GM23248 (cell line): ENCODE measurements around the gene CMIP. TPM values are rescaled to one million over a fixed set of nuclear protein-coding genes. Genes with fewer than 3 reads are reported as not detected.
"Not testable (repeated sequence)": the region's sequence is repeated elsewhere in the genome, so short reads cannot be mapped to it uniquely, and the experiment has no call there.

Experiments used
- DNase-seq: peaks from one replicate; pipeline ENCODE4 v3.0.0-alpha.2; 2015
- H2AFZ ChIP-seq: fragments of 200-600 bp; sonication (generic); 2 replicates; pipeline ENCODE4 v1.6.1; 2016; ENCODE audit warnings: antibody characterized with exemption
- H3F3A ChIP-seq: fragments of 200-600 bp; sonication (generic); 2 replicates; pipeline ENCODE4 v1.6.1; 2016; ENCODE audit warnings: mild to moderate bottlenecking, antibody characterized with exemption, mixed run types; ENCODE audit not compliant: insufficient read depth
- H3K27ac ChIP-seq: fragments of 200-600 bp; sonication (generic); 2 replicates; pipeline ENCODE4 v1.5.1; 2016; ENCODE audit warnings: mild to moderate bottlenecking
- H3K27me3 ChIP-seq: fragments of 200-600 bp; sonication (generic); replicated peaks from 2 replicates; pipeline ENCODE4 v1.6.1; 2016; ENCODE audit warnings: mild to moderate bottlenecking; ENCODE audit not compliant: insufficient read depth
- H3K36me3 ChIP-seq: fragments of 200-600 bp; sonication (generic); 2 replicates; pipeline ENCODE4 v1.6.1; 2016; ENCODE audit warnings: low read depth, mild to moderate bottlenecking
- H3K4me1 ChIP-seq: fragments of 200-600 bp; sonication (generic); 2 replicates; pipeline ENCODE4 v1.6.1; 2016; ENCODE audit warnings: mild to moderate bottlenecking; ENCODE audit not compliant: insufficient read depth
- H3K4me2 ChIP-seq: fragments of 200-600 bp; sonication (generic); one replicate; pipeline ENCODE4 v1.6.1; 2016; ENCODE audit warnings: mild to moderate bottlenecking; ENCODE audit not compliant: unreplicated experiment
- H3K4me3 ChIP-seq: fragments of 200-600 bp; sonication (generic); 2 replicates; pipeline ENCODE4 v1.5.1; 2016; ENCODE audit warnings: mild to moderate bottlenecking
- H3K79me2 ChIP-seq: fragments of 200-600 bp; sonication (generic); 2 replicates; pipeline ENCODE4 v1.6.1; 2016; ENCODE audit warnings: mild to moderate bottlenecking; ENCODE audit not compliant: insufficient read depth
- H3K9ac ChIP-seq: fragments of 200-600 bp; sonication (generic); 2 replicates; pipeline ENCODE4 v1.6.1; 2016; ENCODE audit warnings: mild to moderate bottlenecking
- H3K9me2 ChIP-seq: fragments of 200-600 bp; sonication (generic); 2 replicates; pipeline ENCODE4 v1.6.1; 2016; ENCODE audit warnings: mixed run types, mild to moderate bottlenecking, moderate library complexity; ENCODE audit not compliant: insufficient read depth
- H3K9me3 ChIP-seq: fragments of 200-600 bp; sonication (generic); one replicate; pipeline ENCODE4 v1.6.1; 2017; ENCODE audit warnings: low read depth
- H4K20me1 ChIP-seq: fragments of 200-600 bp; sonication (generic); 2 replicates; pipeline ENCODE4 v1.6.0; 2016; ENCODE audit not compliant: insufficient read depth
- EZH2 ChIP-seq: fragments of 200-600 bp; sonication (generic); IDR thresholded peaks from 2 replicates; pipeline ENCODE4 v1.6.1; 2018; ENCODE audit warnings: antibody characterized with exemption, mild to moderate bottlenecking; ENCODE audit not compliant: insufficient read depth, poor library complexity, severe bottlenecking
- EZH2phosphoT487 ChIP-seq: fragments of 200-600 bp; sonication (generic); IDR thresholded peaks from 2 replicates; pipeline ENCODE4 v1.6.1; 2018; ENCODE audit warnings: antibody characterized with exemption, moderate library complexity, mild to moderate bottlenecking, low read depth; ENCODE audit not compliant: insufficient read depth
- WGBS, 2 experiments: methylation state at CpG; one replicate each; pipeline ENCODE4 v1.1.6; 2015 to 2017; ENCODE audit warnings: low lambda C conversion rate in 2 of 2, low coverage in 1 of 2; ENCODE audit errors: missing lambda C conversion rate in 2 of 2; 5-methylcytosine and 5-hydroxymethylcytosine counted together
- in situ Hi-C: fragments of 300-500 bp; cut with MboI; formaldehyde crosslinking; loops from 2 replicates; pipeline ENCODE4 v1.15.0; 2020
- polyA plus RNA-seq: library from polyadenylated mRNA; unstranded; fragments of >200 nt; fragmentation: Nextera tagmentation; extraction: Ambion mirVana; gene quantifications from 2 replicates; pipeline ENCODE4 v1.2.1, GENCODE V29; 2016
- total RNA-seq: library from RNA; depleted of rRNA; stranded (reverse); fragments of >200 nt; shearing (Covaris generic); gene quantifications from 2 replicates; pipeline ENCODE4 v1.2.3, GENCODE V29; 2014

The CMIP gene
- total and polyA plus RNA-seq, 2 experiments from 2014 or later, result 1.5 to 9.5 TPM

GRCh38 chr16:81523387-81524115, 78.9 kb downstream of the CMIP start:
- Histone ChIP-seq H2AFZ (no peak overlapping the region), H3K27ac (no peak overlapping the region), H3F3A (peaks cover 20% of the 10 kb centered on the region), H3K36me3 (no peaks in the 10 kb centered on the region), H3K4me1 (peaks cover 30% of the 10 kb centered on the region), H3K4me2 (peak overlapping the region; percentile 6), H3K9me2 (no peaks in the 10 kb centered on the region), H3K4me3 (no peak overlapping the region), H3K79me2 (peaks cover 89% of the 10 kb centered on the region), H3K9ac (no peak overlapping the region), H3K9me3 (no peaks in the 10 kb centered on the region), H3K27me3 (no peaks in the 10 kb centered on the region), H4K20me1 (no peaks in the 10 kb centered on the region; the same call in 1 of the 2 replicates)
- TF ChIP-seq EZH2, result no peak
- TF ChIP-seq EZH2phosphoT487, result no peak
- in situ Hi-C loops, result no loop called here
- DNase-seq, result peak; percentile 93
- WGBS, 2 experiments, result 49 to 50% methylated on average over 20 of the region's 20 CpGs

GRCh38 chr16:81524382-81524781, 79.8 kb downstream of the CMIP start:
- Histone ChIP-seq H3K9ac (no peak overlapping the region), H3F3A (peaks cover 20% of the 10 kb centered on the region), H3K4me3 (no peak overlapping the region), H3K9me3 (no peaks in the 10 kb centered on the region), H2AFZ (no peak overlapping the region), H3K4me2 (no peak overlapping the region), H3K4me1 (peaks cover 30% of the 10 kb centered on the region), H3K27ac (no peak overlapping the region), H4K20me1 (no peaks in the 10 kb centered on the region), H3K9me2 (no peaks in the 10 kb centered on the region), H3K36me3 (no peaks in the 10 kb centered on the region), H3K79me2 (peaks cover 90% of the 10 kb centered on the region), H3K27me3 (no peaks in the 10 kb centered on the region)
- no peak for DNase-seq
- WGBS, 2 experiments, result 84 to 87% methylated on average over 10 of the region's 10 CpGs
- in situ Hi-C loops, result no loop called here
- TF ChIP-seq EZH2 (no peak), EZH2phosphoT487 (no peak)

- WGBS, 2 experiments, result 97 to 100% methylated on average over 4 of the region's 4 CpGs
- not testable (repeated sequence) for H3K9me3 ChIP-seq
These were observed 80.3 kb downstream of the CMIP start for GRCh38 chr16:81524885-81525284.

GRCh38 chr16:81526199-81526598, 81.6 kb downstream of the CMIP start:
- peak overlapping the region; percentile 73 for H3K9ac ChIP-seq
- no peaks in the 10 kb centered on the region for H3K9me2 ChIP-seq
- no peaks in the 10 kb centered on the region for H4K20me1 ChIP-seq
- DNase-seq, result peak; percentile 54
- H3K4me1 ChIP-seq, result peaks cover 30% of the 10 kb centered on the region
- H3K27ac ChIP-seq, result peak overlapping the region; percentile 87
- no peak for TF ChIP-seq EZH2
- TF ChIP-seq EZH2phosphoT487, result no peak
- WGBS, 2 experiments, result 53 to 57% methylated on average over 4 of the region's 4 CpGs
- H3F3A ChIP-seq, result peaks cover 20% of the 10 kb centered on the region
- no peaks in the 10 kb centered on the region for H3K27me3 ChIP-seq
- H3K4me3 ChIP-seq, result no peak overlapping the region
- in situ Hi-C loops, result no loop called here
- H3K4me2 ChIP-seq, result peak overlapping the region; percentile 52
- H3K79me2 ChIP-seq, result peaks cover 91% of the 10 kb centered on the region
- no peak overlapping the region for H2AFZ ChIP-seq
- H3K9me3 ChIP-seq, result no peaks in the 10 kb centered on the region
- no peaks in the 10 kb centered on the region for H3K36me3 ChIP-seq

More at GRCh38 chr16:81524885-81525284, 80.3 kb downstream of the CMIP start:
- H2AFZ ChIP-seq, H3K27me3 ChIP-seq, H4K20me1 ChIP-seq, H3K36me3 ChIP-seq, H3K4me2 ChIP-seq, in situ Hi-C loops, H3K27ac ChIP-seq, H3K4me3 ChIP-seq, DNase-seq, H3K9ac ChIP-seq, H3K9me2 ChIP-seq: not testable (repeated sequence)
- H3K79me2 ChIP-seq, result peaks cover 91% of the 10 kb centered on the region
- peaks cover 30% of the 10 kb centered on the region for H3K4me1 ChIP-seq
- H3F3A ChIP-seq, result peaks cover 20% of the 10 kb centered on the region

- H3F3A ChIP-seq, result peaks cover 20% of the 10 kb centered on the region
- H3K27ac ChIP-seq, result peak overlapping the region; percentile 87
- TF ChIP-seq EZH2phosphoT487 (no peak), EZH2 (no peak)
- H3K79me2 ChIP-seq, result peaks cover 93% of the 10 kb centered on the region
- no peaks in the 10 kb centered on the region for H3K9me3 ChIP-seq
- H2AFZ ChIP-seq, result peak overlapping the region; percentile 41
- H3K9ac ChIP-seq, result peak overlapping the region; percentile 73
- DNase-seq, result peak; percentile 74
- H3K4me3 ChIP-seq, result peak overlapping the region; percentile 10
- no peaks in the 10 kb centered on the region for H4K20me1 ChIP-seq
- H3K4me1 ChIP-seq, result peaks cover 30% of the 10 kb centered on the region
- no peaks in the 10 kb centered on the region for H3K36me3 ChIP-seq
- 12 to 14% methylated on average over 9 of the region's 9 CpGs for WGBS, 2 experiments
- H3K9me2 ChIP-seq, result no peaks in the 10 kb centered on the region
- H3K4me2 ChIP-seq, result peak overlapping the region; percentile 52
- no peaks in the 10 kb centered on the region for H3K27me3 ChIP-seq
- in situ Hi-C loops, result no loop called here
These were observed 82.3 kb downstream of the CMIP start for GRCh38 chr16:81526935-81527334.
